B cell (primary cell): Measurements from ENCODE around the gene PPP1R13B.

ENCODE experiments used
- CTCF ChIP-seq: fragments of 200-600 bp; IDR thresholded peaks from one replicate; pipeline ENCODE4 v1.8.0; 2022; ENCODE audit warnings: antibody characterized with exemption, mild to moderate bottlenecking
- EZH2 ChIP-seq: IDR thresholded peaks from 2 replicates; pipeline ENCODE4 v1.6.1; 2012; ENCODE audit warnings: borderline replicate concordance, low read depth, mild to moderate bottlenecking, moderate library complexity, low read length; ENCODE audit not compliant: insufficient read depth, poor library complexity, severe bottlenecking

- TF ChIP-seq CTCF (no peak), EZH2 (no peak)
Observed at GRCh38 chr14:103839579-103839978, 7.8 kb downstream of the PPP1R13B start.
